ENCODE results near the gene TEKT5.
A peak's percentile ranks its signal among the peaks of the same experiment; 100 is the strongest.
"Not testable (repeated sequence)": the region's sequence is repeated elsewhere in the genome, so short reads cannot be mapped to it uniquely, and the experiment has no call there.

The TEKT5 gene

DNA sequence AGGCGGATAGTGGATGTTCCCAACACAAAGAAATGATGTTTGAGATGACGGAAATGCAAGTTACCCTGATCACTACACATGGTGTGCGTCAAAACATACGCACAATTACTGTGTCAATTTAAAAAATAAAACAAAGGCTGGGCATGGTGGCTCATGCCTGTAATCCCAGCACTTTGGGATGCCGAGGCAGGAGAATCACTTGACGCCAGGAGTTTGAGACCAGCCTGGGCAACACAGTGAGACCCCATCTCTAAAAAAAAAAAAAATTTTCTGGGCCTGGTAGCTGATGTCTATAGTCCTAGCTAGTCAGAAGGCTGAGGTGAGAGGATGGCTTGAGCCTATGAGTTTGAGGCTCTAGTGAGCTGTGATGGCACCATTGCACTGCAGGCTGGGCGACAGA is 51.8 kb downstream of the TEKT5 start:
- Histone ChIP-seq H3K27me3 (ENCODE audit: insufficient read depth, low read length) (no peaks in the 10 kb centered on the region; the same call in 1 of the 2 replicates), H3K4me3 (ENCODE audit: low read length) (peak overlapping the region; percentile 44), H3K4me1 (ENCODE audit: insufficient read depth, low read length) (peaks cover 14% of the 10 kb centered on the region; the same call in 1 of the 2 replicates), H3K36me3 (ENCODE audit: insufficient read depth, low read depth, low read length) (no peaks in the 10 kb centered on the region), H3K9ac (ENCODE audit: low read depth, low read length) (no peak overlapping the region), H3K9me3 (ENCODE audit: insufficient read depth, low read depth, low read length) (peaks cover 2% of the 10 kb centered on the region; the same call in 1 of the 2 replicates), H3K27ac (ENCODE audit: low read length) (no peak overlapping the region)

DNA sequence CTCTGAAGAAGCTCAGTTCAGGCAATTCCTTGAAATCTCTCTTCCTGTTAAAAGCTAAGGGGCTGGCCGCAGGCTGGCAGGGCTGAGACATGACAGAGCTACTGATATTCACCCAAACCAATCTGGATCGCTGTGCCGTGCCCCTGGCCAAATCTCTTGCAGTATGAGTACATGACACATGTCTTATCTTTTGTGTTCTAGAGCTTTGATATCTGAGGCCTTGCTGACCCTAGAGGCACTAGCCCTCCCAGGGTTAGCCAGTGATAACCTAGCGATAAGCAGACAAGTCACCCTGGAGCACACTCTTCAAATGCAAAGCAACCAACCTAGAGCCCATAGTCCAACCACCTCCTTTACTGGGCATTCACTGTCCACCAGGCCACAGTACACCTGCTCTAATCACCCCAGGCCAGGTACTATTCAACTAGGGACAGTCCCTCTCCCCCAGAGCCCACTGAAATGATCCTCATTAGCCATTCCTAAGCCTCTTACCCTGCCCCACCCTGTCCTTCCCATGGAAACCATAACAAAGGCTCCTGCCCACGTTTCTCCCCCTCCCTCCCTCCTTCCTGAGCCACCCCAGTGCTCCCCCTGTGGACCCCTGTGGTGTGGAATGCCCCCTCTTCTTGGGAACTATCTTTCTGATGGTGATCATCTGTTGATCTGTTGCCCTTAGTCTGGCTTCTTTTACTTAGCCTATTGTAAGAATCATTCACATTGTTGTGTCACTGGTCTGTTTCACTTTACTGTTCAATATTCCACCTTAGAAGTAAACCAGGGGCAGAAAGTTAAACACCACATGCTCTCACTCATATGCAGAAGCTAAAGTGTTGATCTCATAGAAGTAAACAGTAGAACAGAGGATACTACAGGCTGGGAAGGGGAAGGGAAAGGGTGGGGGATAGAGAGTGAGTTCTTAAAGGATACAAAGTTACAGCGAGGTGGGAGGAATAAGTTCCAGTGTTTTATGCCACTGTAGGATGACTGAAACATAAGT is 52.5 kb downstream of the TEKT5 start:
- H3K27ac ChIP-seq (ENCODE audit: low read length) = no peak overlapping the region

DNA sequence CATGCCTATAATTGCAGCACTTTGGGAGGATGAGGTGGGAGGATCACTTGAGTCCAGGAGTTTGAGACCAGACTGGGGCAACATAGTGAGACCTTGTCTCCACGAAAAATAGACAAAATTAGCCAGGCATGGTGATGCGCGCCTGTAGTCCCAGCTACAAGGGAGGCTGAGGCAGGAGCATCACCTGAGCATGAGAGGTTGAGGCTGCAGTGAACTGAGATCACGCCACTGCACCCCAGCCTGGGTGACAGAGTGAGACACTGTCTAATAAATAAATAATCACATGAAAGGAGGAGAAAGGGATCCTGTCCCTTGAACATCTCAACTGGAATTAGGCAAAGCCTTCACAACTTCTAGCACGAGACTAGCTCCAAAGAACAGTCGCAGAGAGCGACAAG is 53.2 kb downstream of the TEKT5 start:
- no peaks in the 10 kb centered on the region for H3K36me3 ChIP-seq (ENCODE audit: insufficient read depth, low read depth, low read length)
- H3K4me1 ChIP-seq (ENCODE audit: insufficient read depth, low read length) = peaks cover 14% of the 10 kb centered on the region; the same call in 1 of the 2 replicates
- H3K27me3 ChIP-seq (ENCODE audit: insufficient read depth, low read length) = no peaks in the 10 kb centered on the region; the same call in 1 of the 2 replicates
- no peak overlapping the region for H3K27ac ChIP-seq (ENCODE audit: low read length)
- H3K9me3 ChIP-seq (ENCODE audit: insufficient read depth, low read depth, low read length) = peaks cover 2% of the 10 kb centered on the region; the same call in 1 of the 2 replicates
- H3K4me3 ChIP-seq (ENCODE audit: low read length) = no peak overlapping the region
- no peak overlapping the region; the same call in 1 of the 2 replicates for H3K9ac ChIP-seq (ENCODE audit: low read depth, low read length)

More for the DNA sequence above, 52.5 kb downstream of the TEKT5 start:
- Histone ChIP-seq H3K36me3 (ENCODE audit: insufficient read depth, low read depth, low read length) (no peaks in the 10 kb centered on the region), H3K9ac (ENCODE audit: low read depth, low read length) (peak overlapping the region; percentile 23; the same call in 1 of the 2 replicates), H3K4me3 (ENCODE audit: low read length) (peak overlapping the region; percentile 44), H3K4me1 (ENCODE audit: insufficient read depth, low read length) (peaks cover 14% of the 10 kb centered on the region; the same call in 1 of the 2 replicates), H3K27me3 (ENCODE audit: insufficient read depth, low read length) (no peaks in the 10 kb centered on the region; the same call in 1 of the 2 replicates), H3K9me3 (ENCODE audit: insufficient read depth, low read depth, low read length) (peaks cover 2% of the 10 kb centered on the region; the same call in 1 of the 2 replicates)

DNA sequence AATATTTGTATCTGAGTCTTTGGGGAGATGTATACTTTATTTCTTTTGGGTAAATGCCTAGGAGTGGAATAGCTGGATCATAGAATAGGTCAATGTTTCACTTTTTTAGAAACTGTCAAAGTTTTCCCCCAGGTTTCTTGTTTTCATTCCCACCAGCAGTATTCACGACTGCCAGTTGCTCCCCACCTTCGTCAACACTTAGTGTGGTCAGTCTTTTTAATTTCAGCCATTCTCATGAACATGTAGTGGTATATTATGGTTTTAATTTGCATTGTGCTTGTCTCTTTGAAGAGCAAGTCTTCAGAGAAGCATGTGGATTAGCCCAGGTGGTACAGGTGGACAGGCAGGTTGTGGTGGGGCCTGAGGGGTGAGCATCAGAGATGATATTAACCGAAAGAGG is 53.8 kb downstream of the TEKT5 start:
- Histone ChIP-seq H3K9ac (ENCODE audit: low read depth, low read length) (no peak overlapping the region), H3K9me3 (ENCODE audit: insufficient read depth, low read depth, low read length) (peaks cover 2% of the 10 kb centered on the region; the same call in 1 of the 2 replicates), H3K4me1 (ENCODE audit: insufficient read depth, low read length) (peaks cover 14% of the 10 kb centered on the region; the same call in 1 of the 2 replicates), H3K27me3 (ENCODE audit: insufficient read depth, low read length) (no peaks in the 10 kb centered on the region; the same call in 1 of the 2 replicates), H3K4me3 (ENCODE audit: low read length) (no peak overlapping the region), H3K36me3 (ENCODE audit: insufficient read depth, low read depth, low read length) (no peaks in the 10 kb centered on the region), H3K27ac (ENCODE audit: low read length) (no peak overlapping the region)

DNA sequence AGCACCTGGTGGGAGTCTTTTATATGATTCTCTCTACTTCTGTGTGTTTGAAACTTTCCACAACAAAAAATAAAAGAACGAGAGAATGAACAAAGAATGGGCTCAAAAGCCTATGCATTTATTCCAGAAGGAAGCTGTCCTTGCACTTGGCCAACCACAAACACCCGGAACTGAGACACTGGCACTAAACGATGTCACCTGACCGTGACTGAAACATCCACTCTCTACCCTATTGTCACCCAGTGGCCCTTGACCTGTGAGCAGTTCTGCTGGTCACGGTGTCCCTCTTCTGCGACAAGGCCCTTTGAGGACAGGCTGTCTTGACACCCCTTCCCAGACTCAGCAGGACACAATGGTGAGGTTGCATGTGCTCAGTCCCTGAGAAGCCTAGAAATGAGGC is 56.6 kb downstream of the TEKT5 start:
- no peaks in the 10 kb centered on the region; the same call in 1 of the 2 replicates for H3K27me3 ChIP-seq (ENCODE audit: insufficient read depth, low read length)

DNA sequence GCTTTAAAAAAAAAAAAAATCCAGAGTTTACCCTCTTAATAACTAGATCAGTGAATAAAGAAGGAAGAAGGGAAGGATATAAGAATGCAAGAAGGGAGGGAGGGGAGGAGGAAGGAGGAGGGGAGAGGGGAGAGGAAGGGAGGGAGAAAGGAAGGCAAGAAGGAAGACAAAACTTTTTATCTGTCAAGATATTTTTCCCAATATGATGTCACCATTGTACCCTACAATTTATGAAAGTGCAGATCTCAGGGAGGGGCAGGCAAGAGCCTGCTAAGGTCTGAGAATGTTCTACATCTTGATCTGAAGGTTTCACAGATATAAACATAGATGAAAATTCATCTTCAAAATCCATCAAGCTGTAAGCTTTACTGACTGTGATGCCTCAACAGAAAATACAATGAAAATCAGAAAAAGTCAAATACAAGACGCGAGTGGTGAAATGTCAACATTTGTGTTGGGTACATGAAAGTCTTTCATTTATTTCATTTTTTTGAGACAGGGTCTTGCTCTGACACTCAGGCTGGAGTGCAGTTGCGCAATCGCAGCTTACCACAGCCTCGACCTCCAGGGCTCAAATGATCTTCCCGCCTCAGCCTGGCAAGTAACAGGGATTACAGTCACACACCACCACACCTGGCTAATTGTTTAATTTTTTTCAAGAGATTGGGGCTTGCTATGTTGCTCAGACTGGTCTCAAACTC is 57.2 kb downstream of the TEKT5 start:
- Histone ChIP-seq H3K27ac (ENCODE audit: low read length) (no peak overlapping the region), H3K36me3 (ENCODE audit: insufficient read depth, low read depth, low read length) (no peaks in the 10 kb centered on the region), H3K27me3 (ENCODE audit: insufficient read depth, low read length) (no peaks in the 10 kb centered on the region; the same call in 1 of the 2 replicates)

More for the DNA sequence above, 56.6 kb downstream of the TEKT5 start:
- no peak overlapping the region for H3K27ac ChIP-seq (ENCODE audit: low read length)
- H3K36me3 ChIP-seq (ENCODE audit: insufficient read depth, low read depth, low read length) = no peaks in the 10 kb centered on the region
- H3K4me3 ChIP-seq (ENCODE audit: low read length) = no peak overlapping the region
- no peak overlapping the region for H3K9ac ChIP-seq (ENCODE audit: low read depth, low read length)
- peaks cover 2% of the 10 kb centered on the region; the same call in 1 of the 2 replicates for H3K9me3 ChIP-seq (ENCODE audit: insufficient read depth, low read depth, low read length)
- peaks cover 14% of the 10 kb centered on the region; the same call in 1 of the 2 replicates for H3K4me1 ChIP-seq (ENCODE audit: insufficient read depth, low read length)

DNA sequence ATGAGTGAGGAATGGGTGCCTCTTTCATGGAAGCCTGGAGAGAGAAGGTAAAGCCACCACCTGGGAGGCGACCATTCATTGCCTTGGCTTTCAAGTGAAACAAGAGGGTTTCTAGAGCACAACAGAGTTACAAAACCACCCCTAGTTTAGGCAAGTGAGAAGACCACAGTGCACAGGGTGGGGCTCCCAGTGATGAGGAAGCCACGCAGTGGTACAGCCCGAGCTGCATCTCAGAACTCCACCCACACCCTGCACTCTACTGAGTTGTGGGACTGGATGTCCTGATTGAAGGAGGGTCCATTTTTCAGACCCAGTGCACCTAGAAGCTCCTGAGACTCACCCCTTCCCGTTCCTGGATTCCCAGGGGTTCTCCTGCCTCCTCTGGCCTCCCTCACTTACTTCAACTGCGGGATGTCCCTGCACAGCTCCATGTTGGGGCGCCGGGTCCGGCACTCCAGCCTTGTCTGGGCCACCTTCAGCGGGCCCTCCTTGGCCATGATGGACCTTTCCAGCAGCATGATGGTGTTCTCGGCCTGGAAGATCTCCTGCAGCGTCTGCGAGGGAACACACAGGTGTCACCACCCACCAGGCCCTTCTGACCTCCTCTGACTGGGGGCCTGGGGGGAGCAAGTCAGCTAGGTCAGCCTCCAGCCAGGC is 59.2 kb downstream of the TEKT5 start:
- H3K27ac ChIP-seq (ENCODE audit: low read length) = no peak overlapping the region
- H3K4me3 ChIP-seq (ENCODE audit: low read length) = no peak overlapping the region
- H3K27me3 ChIP-seq (ENCODE audit: insufficient read depth, low read length) = no peaks in the 10 kb centered on the region; the same call in 1 of the 2 replicates
- no peaks in the 10 kb centered on the region for H3K9me3 ChIP-seq (ENCODE audit: insufficient read depth, low read depth, low read length)
- H3K36me3 ChIP-seq (ENCODE audit: insufficient read depth, low read depth, low read length) = no peaks in the 10 kb centered on the region
- H3K9ac ChIP-seq (ENCODE audit: low read depth, low read length) = no peak overlapping the region
- H3K4me1 ChIP-seq (ENCODE audit: insufficient read depth, low read length) = peaks cover 3% of the 10 kb centered on the region; the same call in 1 of the 2 replicates

More for the DNA sequence above, 57.2 kb downstream of the TEKT5 start:
- H3K4me1 ChIP-seq (ENCODE audit: insufficient read depth, low read length) = peaks cover 9% of the 10 kb centered on the region; the same call in 1 of the 2 replicates
- no peak overlapping the region for H3K4me3 ChIP-seq (ENCODE audit: low read length)
- H3K9me3 ChIP-seq (ENCODE audit: insufficient read depth, low read depth, low read length) = peaks cover 2% of the 10 kb centered on the region; the same call in 1 of the 2 replicates
- no peak overlapping the region for H3K9ac ChIP-seq (ENCODE audit: low read depth, low read length)

DNA sequence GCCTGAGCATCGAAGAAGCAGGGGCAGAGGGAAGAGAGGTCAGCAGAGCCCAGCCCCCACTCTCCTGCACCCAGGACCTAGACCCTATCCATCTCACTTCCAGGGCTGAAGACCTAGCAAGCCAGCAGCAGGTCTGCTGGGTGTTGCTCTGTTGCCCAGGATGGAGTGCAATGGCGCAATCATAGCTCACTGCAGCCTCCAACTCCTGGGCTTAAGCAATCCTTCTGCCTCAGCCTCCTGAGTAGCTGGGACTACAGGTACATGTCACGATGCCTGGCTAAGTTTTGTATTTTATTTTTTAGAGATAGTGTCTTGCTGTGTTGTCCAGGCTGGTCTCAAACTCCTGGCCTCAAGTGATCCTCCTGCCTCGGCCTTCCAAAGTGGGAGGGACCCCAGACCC is 61.3 kb downstream of the TEKT5 start:
- H3K9ac ChIP-seq (ENCODE audit: low read depth, low read length); H3K27ac ChIP-seq (ENCODE audit: low read length); H3K27me3 ChIP-seq (ENCODE audit: insufficient read depth, low read length); H3K4me3 ChIP-seq (ENCODE audit: low read length); H3K36me3 ChIP-seq (ENCODE audit: insufficient read depth, low read depth, low read length); H3K4me1 ChIP-seq (ENCODE audit: insufficient read depth, low read length); H3K9me3 ChIP-seq (ENCODE audit: insufficient read depth, low read depth, low read length): not testable (repeated sequence)

DNA sequence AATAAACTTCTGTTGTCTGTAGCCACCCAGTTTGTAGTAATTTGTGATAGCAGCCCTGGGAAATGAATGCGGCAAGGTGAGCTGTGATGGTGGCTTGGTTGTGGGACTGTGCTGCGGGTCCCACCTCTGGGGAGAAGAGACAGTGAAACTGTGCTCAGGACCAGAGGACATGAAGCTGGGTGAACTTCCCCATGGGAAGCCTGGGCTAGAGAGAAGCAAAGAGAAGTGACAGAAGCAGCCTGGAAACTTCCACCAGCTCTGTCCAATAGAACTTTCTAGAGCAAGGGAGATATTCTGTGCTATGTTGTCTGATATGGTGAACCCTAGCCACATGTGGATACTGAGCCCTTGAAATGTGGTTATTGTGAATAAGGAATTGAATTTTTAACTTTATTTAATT is 62.8 kb downstream of the TEKT5 start:
- Histone ChIP-seq H3K9me3 (ENCODE audit: insufficient read depth, low read depth, low read length) (no peaks in the 10 kb centered on the region), H3K36me3 (ENCODE audit: insufficient read depth, low read depth, low read length) (no peaks in the 10 kb centered on the region), H3K9ac (ENCODE audit: low read depth, low read length) (no peak overlapping the region), H3K4me1 (ENCODE audit: insufficient read depth, low read length) (peaks cover 3% of the 10 kb centered on the region; the same call in 1 of the 2 replicates), H3K27ac (ENCODE audit: low read length) (no peak overlapping the region), H3K4me3 (ENCODE audit: low read length) (no peak overlapping the region), H3K27me3 (ENCODE audit: insufficient read depth, low read length) (no peaks in the 10 kb centered on the region; the same call in 1 of the 2 replicates)

DNA sequence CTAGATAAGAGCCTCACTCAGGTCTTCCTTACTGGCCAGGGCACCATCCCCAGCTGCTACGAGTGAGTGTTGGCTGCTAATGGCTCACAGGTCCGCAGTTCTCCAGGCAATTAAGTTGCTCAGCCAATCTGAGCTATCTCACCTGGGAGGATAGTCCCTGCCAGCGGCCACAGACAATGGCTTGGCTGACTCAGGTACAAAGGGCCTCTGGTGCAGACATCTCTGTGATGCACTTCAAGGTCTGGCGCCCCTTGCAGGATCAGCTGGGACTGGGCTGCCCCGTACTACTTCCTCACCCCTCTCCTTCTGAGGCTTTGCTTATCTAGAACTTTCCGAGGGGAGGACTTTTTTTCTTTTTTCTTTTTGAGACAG is 65.2 kb downstream of the TEKT5 start:
- Histone ChIP-seq H3K4me1 (ENCODE audit: insufficient read depth, low read length) (peaks cover 3% of the 10 kb centered on the region; the same call in 1 of the 2 replicates), H3K36me3 (ENCODE audit: insufficient read depth, low read depth, low read length) (no peaks in the 10 kb centered on the region), H3K9me3 (ENCODE audit: insufficient read depth, low read depth, low read length) (no peaks in the 10 kb centered on the region), H3K9ac (ENCODE audit: low read depth, low read length) (no peak overlapping the region), H3K27me3 (ENCODE audit: insufficient read depth, low read length) (no peaks in the 10 kb centered on the region; the same call in 1 of the 2 replicates), H3K4me3 (ENCODE audit: low read length) (no peak overlapping the region), H3K27ac (ENCODE audit: low read length) (no peak overlapping the region)

Measured in iPS-20b (cell line).